HS-5 (cell line): ENCODE results near the gene TREML2.

Experiments
- DNase-seq: peaks from one replicate; pipeline ENCODE4 v3.0.0-alpha.2; 2012; ENCODE audit warnings: low read depth

The TREML2 gene

DNA sequence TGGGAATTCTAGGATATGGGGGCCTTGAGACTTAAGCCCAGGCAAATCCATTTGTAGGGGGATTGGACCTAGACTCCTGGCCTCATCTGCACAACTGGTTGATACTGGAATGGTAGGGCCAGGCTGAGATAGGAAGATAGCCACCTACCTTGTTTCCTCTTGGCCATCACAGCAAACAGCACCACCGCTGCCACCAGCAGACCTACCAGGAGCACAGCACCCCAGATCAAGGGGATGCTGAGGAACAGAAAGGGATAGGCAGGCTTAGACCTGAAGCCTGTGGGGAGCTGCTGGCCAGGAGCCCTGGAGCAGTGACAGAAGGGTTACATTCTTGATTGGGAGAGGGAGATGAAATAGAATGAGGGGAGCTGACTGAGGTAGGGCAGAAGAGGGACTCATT, 50.3 kb downstream of the TREML2 start:
- no peak for DNase-seq

DNA sequence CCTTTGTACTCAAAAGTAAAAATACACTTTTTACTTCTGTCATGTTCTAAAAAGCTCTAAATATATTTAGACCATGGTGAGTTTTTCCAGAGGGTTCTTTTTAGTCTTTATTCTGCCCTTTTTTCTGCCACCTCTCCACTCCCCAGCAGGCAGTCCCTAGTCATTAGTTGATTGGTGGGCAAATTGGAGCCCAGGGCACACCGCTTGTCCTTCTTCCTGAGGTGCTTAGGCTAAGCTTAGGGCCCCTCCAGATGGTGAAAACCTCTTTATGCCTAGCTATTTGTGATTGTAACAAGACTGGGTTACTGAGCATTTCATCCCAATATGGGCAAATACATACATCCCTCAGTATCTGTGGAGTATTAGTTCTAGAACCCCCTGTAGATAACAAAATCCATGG, 53.0 kb downstream of the TREML2 start:
- no peak for DNase-seq
